ENCODE results near the gene CISTR.

DNA sequence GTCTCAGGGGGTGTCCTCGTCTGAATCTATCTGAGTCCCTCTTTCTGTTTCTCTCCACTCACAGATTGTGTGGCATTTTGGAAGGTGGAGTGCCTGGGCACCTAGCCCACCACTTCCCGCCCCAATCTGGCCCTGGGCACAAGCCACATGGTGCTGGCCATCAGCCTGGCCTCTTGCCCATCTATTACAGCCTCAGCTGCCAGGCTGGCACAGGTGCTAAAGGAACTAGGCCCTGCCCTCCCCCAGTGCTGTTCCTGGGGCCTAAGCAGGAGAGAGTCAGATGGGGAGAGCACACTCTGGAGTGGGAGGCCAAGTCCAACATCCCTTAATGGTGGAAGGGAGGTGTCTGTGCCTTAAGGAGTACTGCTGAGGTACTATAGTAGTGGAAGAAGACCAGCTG lies 16.2 kb downstream of the CISTR start:
- TF ChIP-seq, protein P1, sequence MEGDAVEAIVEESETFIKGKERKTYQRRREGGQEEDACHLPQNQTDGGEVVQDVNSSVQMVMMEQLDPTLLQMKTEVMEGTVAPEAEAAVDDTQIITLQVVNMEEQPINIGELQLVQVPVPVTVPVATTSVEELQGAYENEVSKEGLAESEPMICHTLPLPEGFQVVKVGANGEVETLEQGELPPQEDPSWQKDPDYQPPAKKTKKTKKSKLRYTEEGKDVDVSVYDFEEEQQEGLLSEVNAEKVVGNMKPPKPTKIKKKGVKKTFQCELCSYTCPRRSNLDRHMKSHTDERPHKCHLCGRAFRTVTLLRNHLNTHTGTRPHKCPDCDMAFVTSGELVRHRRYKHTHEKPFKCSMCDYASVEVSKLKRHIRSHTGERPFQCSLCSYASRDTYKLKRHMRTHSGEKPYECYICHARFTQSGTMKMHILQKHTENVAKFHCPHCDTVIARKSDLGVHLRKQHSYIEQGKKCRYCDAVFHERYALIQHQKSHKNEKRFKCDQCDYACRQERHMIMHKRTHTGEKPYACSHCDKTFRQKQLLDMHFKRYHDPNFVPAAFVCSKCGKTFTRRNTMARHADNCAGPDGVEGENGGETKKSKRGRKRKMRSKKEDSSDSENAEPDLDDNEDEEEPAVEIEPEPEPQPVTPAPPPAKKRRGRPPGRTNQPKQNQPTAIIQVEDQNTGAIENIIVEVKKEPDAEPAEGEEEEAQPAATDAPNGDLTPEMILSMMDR (IDR thresholded peaks at IDR 0.05; ENCODE audit: borderline replicate concordance, extremely low read depth, low read length, poor library complexity, severe bottlenecking), result no peak
- no peak for TF ChIP-seq EZH2 (IDR thresholded peaks at IDR 0.05; ENCODE audit: borderline replicate concordance, low read depth, low read length, severe bottlenecking)

Data from DND-41 (cell line).